NOMO-1 treated with dmso at 0.1 percent for 144 hours (cell line): ENCODE data around the gene KLLN.
"Not testable (repeated sequence)": the region's sequence is repeated elsewhere in the genome, so short reads cannot be mapped to it uniquely, and the experiment has no call there.

Experiments
- DNase-seq: peaks from one replicate; lab custom pipeline; 2025; ENCODE audit not compliant: unreplicated experiment; lab: John Stamatoyannopoulos, UW

KLLN gene

DNA sequence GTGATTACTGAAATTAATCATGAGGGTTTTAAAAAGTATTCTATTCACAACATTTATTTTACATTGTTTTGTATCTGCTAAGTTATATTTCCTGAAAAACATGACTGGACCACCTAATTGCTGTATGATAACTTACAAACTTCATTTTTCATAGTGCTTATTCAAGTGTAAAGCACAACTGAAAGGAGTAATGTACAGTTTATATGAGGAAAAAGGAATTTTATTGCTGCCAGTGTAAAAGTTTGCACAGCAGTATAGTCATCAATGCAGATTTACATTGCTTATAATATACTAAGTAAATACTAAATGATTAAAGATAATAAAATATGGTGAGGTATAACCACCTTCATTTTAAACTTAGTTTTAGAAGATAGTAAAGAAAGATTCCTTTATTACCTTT is 4.1 kb upstream of the KLLN start:
- no peak for DNase-seq

DNA sequence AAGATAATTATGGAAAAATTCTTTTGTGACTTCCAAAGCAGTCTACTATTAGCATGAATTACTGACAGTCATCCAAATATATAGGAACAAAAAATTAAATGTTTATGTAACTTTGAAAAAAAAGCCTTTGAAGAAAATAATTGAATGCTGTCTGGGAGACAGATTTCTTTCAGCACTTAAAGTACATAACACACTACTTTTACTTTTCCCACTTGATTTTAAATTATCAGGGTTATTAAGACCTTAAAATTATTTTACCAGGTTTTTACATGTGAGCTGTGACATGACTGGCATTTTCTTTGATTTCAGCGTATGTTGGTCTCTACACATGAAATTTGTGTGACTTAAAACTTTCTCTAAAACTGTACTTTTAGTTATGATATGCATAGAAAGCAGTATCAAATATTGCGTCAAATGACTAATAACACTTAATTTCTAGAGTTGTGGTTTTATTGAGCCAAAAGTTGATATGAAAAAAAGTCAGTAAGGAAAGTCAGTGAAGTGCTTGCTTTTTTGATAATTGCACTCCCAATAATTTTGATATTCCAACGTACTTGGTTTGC is 3.2 kb upstream of the KLLN start:
- DNase-seq, result no peak

DNA sequence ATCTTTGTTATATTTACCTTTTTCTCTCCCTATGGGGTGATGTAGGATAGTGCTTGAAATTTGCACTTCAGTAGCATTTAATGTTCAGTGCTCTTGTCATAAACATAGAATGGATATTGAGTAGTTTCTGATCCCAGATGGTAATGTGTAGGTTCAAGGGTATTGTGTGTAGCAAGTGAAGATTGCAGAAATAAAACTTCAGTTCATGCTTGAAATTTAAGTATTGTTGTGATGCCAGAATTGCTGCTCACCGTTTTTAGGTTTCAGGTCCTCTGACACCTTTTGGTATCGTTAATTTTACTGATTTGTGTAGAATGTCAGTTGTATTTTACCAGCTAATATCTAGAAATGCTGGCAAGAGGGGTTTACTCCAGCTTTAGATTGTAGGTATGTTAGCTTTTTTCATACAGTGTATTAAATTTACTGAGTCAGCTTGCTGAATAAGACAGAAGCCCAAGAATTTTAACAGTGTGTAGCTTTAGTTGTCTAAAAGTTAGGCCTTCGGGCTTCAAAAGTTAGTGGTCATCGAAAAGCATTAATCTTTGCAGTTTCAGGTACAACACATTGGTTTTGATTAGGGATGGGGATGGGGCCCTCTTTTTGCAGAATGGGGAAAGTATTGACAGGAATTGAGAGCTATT is 2.0 kb upstream of the KLLN start:
- DNase-seq, result no peak

- DNase-seq, result no peak
These were observed 1.2 kb upstream of the KLLN start for GRCh38 chr10:87864496-87865059.

- not testable (repeated sequence) for DNase-seq
These were observed 690 bp upstream of the KLLN start for GRCh38 chr10:87863951-87864495.

GRCh38 chr10:87862679-87863052 is 667 bp downstream of the KLLN start:
- DNase-seq, result no peak

GRCh38 chr10:87861953-87862678 is 1.2 kb downstream of the KLLN start:
- DNase-seq, result peak; percentile 96

DNA sequence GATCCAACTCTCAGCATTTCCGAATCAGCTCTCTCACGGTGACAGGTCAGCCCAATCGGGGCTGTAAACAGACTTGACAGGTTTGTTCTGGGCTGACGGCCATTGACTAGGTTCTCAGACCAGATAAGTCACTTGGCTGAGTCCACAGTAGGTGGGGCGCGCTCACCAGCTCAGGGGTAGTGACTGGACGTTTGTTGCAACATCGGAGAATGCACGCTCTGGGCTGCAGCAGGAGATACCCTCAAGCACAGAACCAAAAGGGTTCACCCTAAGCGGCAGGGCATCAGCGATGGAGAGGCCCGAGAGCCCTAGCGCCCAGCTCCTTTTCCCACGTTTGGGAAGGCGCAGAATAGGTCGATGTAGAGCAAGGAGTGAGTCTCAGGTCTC is 1.8 kb downstream of the KLLN start:
- peak; percentile 87 for DNase-seq

DNA sequence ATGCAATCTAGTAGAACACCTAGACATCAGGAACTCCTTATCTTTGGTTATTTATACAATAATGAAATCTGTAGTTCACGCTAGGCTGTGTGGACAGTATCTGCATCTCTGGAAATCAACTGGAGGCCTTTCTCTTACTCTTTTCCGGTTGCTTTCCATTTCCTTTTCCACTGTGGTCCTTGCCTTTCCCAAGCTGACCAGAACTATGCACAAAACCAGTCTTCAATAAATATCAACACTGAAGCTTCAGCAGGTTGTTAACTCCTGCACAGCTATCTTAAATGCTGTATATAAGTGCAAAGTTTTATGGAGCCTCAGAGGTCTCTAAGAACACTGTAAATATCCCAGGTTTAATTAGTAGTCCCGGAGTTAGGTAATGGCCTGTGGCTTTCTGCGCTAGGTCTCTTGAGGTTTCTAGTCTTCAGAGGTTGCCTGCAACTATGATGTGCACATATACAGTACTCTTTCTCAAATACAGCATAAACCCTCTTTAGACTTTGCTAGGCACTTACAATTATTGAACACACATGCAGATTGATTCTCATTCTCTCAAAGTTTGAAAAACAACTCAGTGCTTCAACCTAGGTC is 2.4 kb downstream of the KLLN start:
- DNase-seq, result peak; percentile 34

DNA sequence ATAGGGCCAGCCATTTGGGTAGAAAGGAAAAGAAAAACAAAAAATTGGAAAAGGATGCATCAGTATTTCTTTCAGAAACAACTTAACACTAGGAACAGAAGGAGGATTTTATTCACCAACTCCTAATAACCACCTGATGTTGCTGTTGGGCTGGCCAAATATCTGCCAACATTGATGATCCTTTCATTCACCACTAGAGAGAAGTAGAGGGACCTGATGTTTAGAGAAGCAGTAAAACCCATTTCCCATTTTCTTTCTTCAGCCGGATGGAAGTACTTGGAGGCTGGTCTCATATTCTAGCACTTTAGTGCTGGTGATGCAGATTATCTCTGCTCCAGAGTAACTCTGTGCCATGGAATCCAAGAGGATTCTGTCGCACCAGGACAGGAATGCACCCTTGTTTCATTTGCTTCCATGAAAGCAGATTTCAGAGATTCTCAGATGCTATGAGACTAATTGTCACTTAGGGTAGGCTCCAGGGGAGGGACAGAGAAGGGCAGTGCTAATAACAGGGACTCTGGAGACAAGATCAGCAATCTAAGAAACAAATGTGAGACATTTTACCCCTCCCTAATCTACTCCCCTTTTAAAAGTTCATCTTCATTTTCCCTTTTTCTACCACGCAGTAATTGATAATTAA is 3.1 kb downstream of the KLLN start:
- peak; percentile 68 for DNase-seq

- not testable (repeated sequence) for DNase-seq
These were observed 7.7 kb downstream of the KLLN start for GRCh38 chr10:87855665-87856064.

- not testable (repeated sequence) for DNase-seq
These were observed 8.1 kb downstream of the KLLN start for GRCh38 chr10:87855247-87855646.

- no peak for DNase-seq
These were observed 11.2 kb downstream of the KLLN start for GRCh38 chr10:87852089-87852488.

DNA sequence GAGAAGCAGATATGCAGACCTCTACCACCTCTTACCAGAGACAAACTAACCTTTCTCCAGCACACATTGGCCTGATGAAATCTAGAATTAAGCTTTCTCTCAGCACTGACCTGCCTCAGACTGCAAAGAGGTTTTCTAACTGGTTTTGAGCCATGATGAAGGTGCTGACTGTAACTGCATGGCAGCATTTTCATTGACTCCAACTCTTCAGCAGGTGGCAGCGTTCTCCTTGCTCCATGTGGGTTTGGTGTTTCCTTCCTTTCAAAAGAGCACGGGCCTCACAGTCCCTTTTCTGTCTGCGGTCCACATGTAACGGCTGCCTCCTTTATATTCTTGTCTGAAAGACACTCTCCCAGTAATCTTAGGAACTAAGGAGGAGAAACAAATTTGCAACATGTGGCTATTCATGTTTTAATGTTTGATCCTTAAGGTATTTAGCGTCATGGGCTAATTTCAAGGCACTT is 12.6 kb downstream of the KLLN start:
- no peak for DNase-seq

- DNase-seq, result no peak
These were observed 14.3 kb downstream of the KLLN start for GRCh38 chr10:87849001-87849400.

GRCh38 chr10:87847550-87847949 is 15.8 kb downstream of the KLLN start:
- no peak for DNase-seq

GRCh38 chr10:87846711-87847110 is 16.6 kb downstream of the KLLN start:
- not testable (repeated sequence) for DNase-seq

GRCh38 chr10:87846023-87846422 is 17.3 kb downstream of the KLLN start:
- no peak for DNase-seq

GRCh38 chr10:87845624-87845998 is 17.7 kb downstream of the KLLN start:
- no peak for DNase-seq

DNA sequence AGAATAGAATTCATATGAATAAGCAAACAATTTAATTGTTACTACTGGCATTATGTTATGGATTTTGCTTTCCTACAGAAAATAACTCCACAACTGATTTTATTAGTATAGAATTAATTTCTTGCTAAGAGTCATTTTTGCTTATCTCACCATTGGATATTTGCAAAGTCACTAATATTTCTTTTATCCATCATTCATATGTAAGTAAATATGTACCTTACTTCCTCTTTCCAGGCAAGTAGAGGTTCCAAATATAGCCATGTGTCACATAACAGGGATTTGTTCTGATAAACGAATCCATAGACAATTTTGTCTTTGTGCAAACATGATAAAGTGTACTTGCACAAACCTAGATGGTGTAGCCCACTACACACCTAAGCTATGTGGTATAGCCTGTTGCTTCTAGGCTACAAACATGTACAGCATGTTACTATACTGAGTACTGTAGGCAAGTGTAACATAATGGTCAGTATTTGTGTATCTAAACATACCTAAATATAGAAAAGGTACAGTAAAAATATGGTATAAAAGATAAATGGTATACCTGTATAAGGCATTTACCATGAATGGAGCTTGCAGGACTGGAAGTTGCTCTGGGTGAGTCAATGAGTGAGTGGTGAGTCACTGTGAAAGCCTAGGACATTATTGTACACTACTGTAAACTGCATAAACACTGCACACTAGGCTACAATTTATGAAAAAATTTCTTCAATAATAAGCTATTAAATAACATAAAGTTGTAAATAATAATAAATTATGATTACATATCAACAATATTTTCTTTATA is 18.3 kb downstream of the KLLN start:
- no peak for DNase-seq
